ENCODE results near the gene PITPNB.
A peak's percentile ranks its signal among the peaks of the same experiment; 100 is the strongest.

The PITPNB gene

GRCh38 chr22:27919942-27920755, 1.1 kb upstream of the PITPNB start:
- no peak for DNase-seq (ENCODE audit: low spot score)

DNA sequence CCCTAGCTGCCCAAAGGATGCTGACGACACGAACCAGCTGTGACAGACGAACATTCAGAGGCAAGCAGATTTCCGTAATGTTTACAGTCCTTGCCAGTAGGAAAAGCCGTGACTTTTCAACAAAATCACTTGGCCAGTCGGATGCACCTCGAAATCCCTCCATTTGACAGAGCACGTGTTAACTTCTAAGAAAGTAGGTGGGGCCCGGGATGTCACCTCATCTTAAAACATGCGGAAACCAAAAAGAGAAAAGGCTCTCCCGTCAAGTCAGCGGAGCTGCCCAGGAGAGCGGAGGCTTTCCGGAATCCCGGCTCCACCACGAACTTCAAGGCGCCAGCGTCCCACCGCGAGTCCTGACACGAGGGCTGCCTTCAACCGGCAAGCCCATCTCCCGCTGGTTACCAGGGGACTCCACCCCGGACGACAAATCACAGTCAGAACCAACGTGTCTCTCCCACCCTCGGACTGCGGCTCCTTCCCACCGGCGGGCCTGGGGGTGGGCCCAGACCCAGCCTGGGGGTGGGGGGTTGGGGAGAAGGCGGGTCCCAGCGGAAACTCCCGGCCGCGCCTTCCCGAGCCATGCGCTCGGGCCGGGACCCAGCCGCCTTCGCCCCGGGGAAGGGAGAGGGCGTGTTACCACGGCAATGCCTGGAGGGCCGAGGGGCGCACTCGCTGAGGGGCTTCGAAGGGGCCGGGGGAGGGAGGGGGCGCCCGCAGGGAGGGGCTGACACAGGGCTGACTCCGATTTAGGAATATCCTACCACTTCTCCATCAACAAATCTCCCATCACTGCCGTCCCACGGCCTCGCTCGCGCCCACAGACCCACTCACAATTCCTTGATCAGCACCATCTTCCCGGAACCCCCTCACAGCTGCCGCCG, 475 bp downstream of the PITPNB start:
- peak; percentile 26 for DNase-seq (ENCODE audit: low spot score)

GRCh38 chr22:27915986-27916385, 3.1 kb downstream of the PITPNB start:
- DNase-seq (ENCODE audit: low spot score) = no peak

- no peak for DNase-seq (ENCODE audit: low spot score)
Measured at GRCh38 chr22:27913162-27913741, 5.8 kb downstream of the PITPNB start.

DNA sequence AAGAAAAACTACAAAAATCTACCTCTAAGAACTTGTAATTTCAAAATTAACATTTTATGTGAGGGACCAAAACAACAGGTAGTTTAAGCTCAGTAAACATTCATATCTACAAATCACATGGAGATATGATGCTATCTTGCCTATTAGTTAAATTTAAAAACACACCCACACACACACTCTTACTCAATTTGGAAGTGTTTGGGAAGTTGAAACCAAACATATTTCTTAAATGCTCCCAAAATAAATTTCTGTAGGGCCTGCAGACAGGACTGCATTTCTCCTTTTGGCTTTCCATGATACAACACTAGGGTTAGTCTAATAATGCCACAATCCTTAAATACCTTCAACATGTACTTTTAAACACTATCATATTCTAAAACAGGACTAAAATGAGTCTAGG, 7.0 kb downstream of the PITPNB start:
- DNase-seq (ENCODE audit: low spot score) = no peak

- DNase-seq (ENCODE audit: low spot score) = no peak
Measured at GRCh38 chr22:27911330-27911729, 7.7 kb downstream of the PITPNB start.

DNA sequence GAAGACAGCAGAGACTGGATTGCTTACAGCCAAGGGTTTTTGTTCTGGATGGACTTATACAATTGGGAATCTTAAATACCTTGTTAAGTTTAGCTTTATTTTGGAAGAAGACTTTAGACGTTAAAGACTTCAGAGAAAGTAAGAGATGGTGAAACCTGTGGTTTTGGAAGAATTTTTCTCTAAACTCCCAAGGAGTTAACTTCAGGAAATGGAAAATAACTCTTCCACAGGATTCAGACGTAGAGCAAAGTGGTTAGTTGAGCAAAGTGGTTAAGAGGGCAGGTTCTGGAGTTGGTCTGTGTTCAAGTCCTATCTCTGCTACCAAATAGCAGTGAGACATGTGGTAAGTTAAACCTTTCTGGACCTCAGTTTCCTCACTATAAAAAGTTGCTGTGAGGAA, 12.8 kb downstream of the PITPNB start:
- DNase-seq (ENCODE audit: low spot score) = no peak

DNA sequence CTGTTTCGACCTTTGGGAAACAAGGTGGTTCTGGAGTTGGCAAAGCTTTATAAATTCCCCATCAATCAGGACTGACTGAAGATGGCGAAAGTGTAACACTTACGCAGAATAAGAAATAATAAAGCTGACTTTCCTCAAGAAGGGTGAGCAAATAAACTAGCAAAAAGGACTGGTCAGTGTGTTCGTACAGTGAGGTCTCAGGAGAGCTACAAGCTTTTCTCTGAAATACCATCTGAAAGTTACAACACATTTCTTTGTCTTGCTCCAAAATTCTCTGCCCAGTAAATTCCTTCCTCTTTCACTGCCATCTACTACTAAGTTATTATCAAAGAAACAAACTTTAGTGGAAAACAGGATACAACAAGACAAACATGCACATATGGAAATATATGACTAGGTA, 13.4 kb downstream of the PITPNB start:
- no peak for DNase-seq (ENCODE audit: low spot score)

- DNase-seq (ENCODE audit: low spot score) = no peak
Measured at GRCh38 chr22:27903805-27904473, 15.1 kb downstream of the PITPNB start.

DNA sequence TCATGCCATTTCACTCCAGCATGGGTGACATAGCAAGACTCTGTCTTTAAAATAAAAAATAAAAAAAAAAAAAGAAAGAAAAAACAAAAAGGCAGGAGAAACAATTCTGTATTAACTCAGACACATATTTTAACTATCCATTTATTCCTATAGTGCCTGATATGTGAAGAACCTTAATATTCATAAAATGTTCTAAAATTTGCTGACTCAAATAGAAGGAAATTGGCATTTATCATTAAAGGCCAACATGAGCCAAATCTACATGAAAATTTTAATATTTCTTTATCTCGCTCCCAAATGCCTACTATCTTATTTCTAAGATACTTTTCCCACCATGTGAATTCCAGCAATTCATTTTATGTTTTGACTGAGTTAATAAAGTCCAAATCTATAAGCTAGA, 18.9 kb downstream of the PITPNB start:
- DNase-seq (ENCODE audit: low spot score) = no peak

DNA sequence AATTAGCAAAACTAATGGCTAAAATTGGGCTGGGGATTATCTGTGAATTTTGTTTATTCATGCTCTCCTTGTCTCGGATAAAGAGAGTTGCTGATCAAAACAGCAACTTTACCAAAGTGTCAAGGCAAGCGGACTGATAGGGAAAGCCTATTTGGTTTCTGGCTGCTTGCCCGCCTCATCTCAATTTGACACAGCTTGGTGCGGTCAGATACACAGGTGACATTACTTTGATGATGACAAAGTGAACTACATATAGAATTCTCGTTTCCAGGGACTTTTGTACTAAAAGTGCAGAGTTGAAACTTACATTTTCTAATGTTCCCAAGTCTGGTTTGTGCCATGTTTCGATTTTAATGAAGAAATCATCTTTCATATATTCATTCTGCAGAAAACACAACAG, 22.8 kb downstream of the PITPNB start:
- DNase-seq (ENCODE audit: low spot score) = no peak

DNA sequence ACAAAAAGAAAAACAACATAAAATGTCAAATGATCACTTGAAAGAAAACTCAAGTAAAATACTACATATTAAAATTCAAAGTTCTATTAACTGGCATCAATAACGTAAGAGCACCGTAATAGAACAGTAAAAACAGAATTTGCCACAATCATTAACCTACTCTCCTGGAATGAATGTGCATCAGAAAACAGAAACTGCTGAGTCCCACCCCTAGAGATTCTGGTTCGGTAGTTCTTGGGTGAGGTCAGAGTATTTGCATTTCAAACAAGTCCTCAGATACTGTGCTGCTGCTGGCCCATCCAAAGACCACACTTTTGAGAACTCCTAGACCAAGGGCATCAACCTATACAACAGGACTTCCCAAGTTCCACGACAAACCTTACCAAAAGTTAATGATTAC, 23.5 kb downstream of the PITPNB start:
- no peak for DNase-seq (ENCODE audit: low spot score)

DNA sequence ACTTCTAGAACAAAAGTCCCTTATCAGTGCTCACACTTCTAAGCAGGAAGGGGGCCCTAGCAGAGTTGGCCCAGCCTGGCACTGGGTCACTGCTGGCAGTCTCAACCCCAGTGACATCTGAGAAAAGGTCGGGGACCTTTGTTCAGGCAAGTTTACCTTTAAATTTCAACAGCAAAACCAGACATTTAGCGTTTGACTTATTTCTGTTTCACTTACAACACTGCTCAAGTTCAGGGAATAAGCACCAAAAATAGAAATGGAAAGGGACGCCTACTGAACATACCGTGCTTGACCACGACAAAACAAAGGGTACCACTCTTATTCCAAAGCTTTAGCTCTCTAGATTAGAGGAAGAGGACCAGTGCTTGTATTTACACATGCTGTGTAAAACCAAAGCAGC, 26.2 kb downstream of the PITPNB start:
- no peak for DNase-seq (ENCODE audit: low spot score)

DNA sequence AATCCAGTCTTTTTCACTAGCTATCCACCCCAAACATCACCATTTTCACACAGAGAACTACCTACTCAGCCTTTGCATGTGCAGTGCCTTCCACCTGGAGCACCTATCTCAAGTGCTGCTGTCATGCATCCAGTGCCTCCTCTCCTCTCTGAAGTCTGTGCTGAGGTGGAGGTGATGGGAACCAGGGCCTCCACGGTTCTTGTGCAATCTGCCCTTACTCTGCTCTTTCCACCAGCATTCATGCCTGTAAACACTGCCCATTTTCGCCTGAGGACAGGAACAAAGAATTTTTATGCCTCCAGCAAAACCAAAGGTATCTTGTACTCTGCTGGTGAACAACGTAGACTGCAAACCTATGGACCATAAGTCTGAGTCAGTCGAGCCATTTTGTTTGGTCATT, 27.0 kb downstream of the PITPNB start:
- no peak for DNase-seq (ENCODE audit: low spot score)

- DNase-seq (ENCODE audit: low spot score) = no peak
Measured at GRCh38 chr22:27888310-27888709, 30.7 kb downstream of the PITPNB start.

DNA sequence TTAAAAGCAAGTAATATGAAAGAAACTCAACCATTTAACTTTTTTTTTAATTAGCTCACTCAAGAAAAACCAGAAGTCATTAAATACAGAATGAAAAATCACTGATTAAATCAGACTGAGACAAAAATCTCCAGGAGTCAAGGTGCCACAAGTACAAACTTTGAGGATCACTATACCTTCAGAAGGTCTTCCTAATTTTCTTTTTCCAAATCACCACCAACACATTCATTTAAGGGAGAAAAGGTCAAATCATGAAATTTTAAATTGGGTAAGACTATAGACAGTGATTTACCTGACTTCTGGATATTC, 32.3 kb downstream of the PITPNB start:
- DNase-seq (ENCODE audit: low spot score) = no peak

GRCh38 chr22:27885977-27886842, 32.8 kb downstream of the PITPNB start:
- peak; percentile 36 for DNase-seq (ENCODE audit: low spot score)

- DNase-seq (ENCODE audit: low spot score) = no peak
Measured at GRCh38 chr22:27883656-27884350, 35.3 kb downstream of the PITPNB start.

- no peak for DNase-seq (ENCODE audit: low spot score)
Measured at GRCh38 chr22:27882507-27883290, 36.4 kb downstream of the PITPNB start.

DNA sequence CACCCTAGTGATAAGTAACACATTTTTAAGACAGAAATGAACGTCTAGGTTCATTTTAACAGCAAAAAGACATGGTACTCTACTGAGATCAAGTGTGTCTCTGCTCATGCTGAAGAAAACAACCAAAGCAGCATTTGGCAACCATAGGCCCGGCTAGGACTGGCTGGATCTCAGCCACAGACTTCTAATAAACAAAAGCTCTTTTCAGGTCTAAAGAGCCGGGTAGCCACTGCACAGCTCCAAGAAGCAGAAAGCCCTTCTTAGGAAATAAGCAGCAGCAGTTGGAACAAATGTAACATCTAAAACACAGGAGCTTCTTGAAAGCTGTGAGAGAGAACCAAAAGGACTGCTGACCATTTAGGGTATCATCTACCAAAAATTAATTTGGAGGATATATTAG, 37.6 kb downstream of the PITPNB start:
- DNase-seq (ENCODE audit: low spot score) = no peak

All from CD4-positive, alpha-beta T cell treated with Interleukin-6 at 100 ng/mL for 8 hours (primary cell).